Measurements from ENCODE around the gene TFEB.

TFEB gene

DNA sequence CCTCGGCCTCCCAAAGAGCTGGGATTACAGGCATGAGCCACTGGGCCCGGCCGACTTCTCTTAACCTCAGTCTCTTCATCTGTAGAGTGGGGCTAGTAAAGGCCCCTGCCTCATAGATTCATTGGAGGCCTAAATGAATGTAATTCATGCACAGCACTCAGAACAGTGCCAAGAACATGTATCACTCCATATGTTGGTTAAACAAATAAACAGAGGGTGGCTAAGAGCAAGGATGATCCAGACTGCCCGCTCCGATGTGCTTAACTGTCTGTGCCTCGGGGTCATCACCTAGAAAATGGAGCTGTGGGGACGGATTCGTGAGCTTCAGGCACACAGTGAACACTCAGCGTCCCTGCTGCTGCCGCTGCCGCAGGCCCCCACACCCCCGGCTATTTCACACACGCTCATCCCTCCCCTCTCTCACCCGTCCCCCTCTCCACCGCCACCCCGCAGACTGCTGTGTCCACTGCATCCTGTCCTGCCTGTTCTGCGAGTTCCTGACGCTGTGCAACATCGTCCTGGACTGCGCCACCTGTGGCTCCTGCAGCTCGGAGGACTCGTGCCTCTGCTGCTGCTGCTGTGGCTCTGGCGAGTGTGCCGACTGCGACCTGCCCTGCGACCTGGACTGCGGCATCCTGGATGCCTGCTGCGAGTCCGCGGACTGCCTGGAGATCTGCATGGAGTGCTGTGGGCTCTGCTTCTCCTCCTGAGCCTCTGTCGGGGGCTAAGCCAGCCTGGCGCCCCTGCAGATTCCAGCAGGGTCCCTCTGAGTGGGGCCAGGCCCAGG is 82.3 kb downstream of the TFEB start:
- no peaks in the 10 kb centered on the region for H3K9me3 ChIP-seq (ENCODE audit: severe bottlenecking)
- H3K4me3 ChIP-seq (ENCODE audit: low read depth, low read length): no peak overlapping the region
- no peak for TF ChIP-seq CTCF (IDR thresholded peaks at IDR 0.05; ENCODE audit: low read depth, low read length)
- peaks cover 52% of the 10 kb centered on the region for H3K36me3 ChIP-seq
- H3K27me3 ChIP-seq (ENCODE audit: insufficient read depth, low read depth, severe bottlenecking): no peaks in the 10 kb centered on the region
- H3K27ac ChIP-seq: no peak overlapping the region
- no peak for DNase-seq

DNA sequence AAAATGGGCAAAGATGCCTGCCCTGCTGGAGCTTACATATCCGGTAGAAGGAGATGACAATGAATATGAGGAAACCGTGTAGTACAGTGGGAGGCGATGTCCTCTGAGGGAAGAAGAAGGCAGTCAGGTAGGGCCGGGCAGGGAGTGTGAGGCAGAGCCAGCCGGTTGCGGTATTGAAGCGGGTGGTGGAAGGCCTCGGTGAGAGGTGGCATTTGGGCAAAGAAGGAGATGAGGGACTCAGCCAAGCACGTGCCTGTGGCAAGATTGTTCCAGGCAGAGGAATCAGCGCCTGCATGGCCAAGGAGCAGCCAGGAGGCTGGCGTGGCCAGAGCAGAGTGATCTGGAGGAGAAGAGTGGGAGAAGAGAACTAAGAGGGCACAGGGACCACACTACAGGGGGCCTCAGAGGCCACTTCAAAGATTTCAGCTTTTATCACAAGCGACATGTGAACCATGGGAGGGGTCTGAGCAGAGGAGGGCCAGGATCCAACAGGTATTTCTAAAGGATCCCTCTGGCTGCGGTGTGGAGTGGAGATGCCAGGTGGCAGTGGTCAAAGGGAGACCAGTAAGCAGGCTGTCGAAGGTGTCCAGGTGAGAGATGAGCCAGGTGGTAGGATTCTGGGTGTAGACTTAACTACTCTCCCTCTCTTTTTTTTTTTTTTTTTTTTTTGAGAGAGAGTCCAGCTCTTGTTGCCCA is 83.3 kb downstream of the TFEB start:
- DNase-seq: no peak
- Histone ChIP-seq H3K36me3 (peaks cover 60% of the 10 kb centered on the region), H3K27me3 (ENCODE audit: insufficient read depth, low read depth, severe bottlenecking) (no peaks in the 10 kb centered on the region), H3K9me3 (ENCODE audit: severe bottlenecking) (no peaks in the 10 kb centered on the region), H3K27ac (no peak overlapping the region), H3K4me3 (ENCODE audit: low read depth, low read length) (no peak overlapping the region)
- no peak for TF ChIP-seq CTCF (IDR thresholded peaks at IDR 0.05; ENCODE audit: low read depth, low read length)

- Histone ChIP-seq H3K9me3 (ENCODE audit: severe bottlenecking) (no peaks in the 10 kb centered on the region), H3K4me3 (ENCODE audit: low read depth, low read length) (no peak overlapping the region), H3K27me3 (ENCODE audit: insufficient read depth, low read depth, severe bottlenecking) (no peaks in the 10 kb centered on the region), H3K27ac (no peak overlapping the region), H3K36me3 (peaks cover 66% of the 10 kb centered on the region)
- no peak for TF ChIP-seq CTCF (IDR thresholded peaks at IDR 0.05; ENCODE audit: low read depth, low read length)
- no peak for DNase-seq
These were observed 84.0 kb downstream of the TFEB start for GRCh38 chr6:41651246-41651961.

DNA sequence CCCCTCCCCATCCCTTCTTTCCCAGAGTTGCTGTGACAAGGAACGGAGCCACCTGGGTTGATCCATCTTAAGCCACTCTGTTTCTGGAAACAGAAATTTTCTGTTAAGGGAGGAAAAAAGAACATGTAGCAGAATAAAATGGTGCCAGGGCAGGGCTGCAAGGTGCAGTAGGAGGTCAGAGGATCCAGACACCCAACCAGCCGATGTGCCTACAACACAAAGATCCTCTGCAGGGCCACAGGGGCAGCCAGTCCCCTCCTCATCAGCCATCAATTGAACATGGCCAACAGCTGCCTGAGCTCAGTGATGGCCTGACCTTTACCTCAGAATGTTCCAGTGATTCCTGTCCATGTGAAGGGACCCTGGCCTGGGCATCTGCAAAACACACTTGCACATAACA is 85.3 kb downstream of the TFEB start:
- Histone ChIP-seq H3K27me3 (ENCODE audit: insufficient read depth, low read depth, severe bottlenecking) (no peaks in the 10 kb centered on the region), H3K4me3 (ENCODE audit: low read depth, low read length) (no peak overlapping the region), H3K27ac (no peak overlapping the region), H3K36me3 (peaks cover 74% of the 10 kb centered on the region), H3K9me3 (ENCODE audit: severe bottlenecking) (no peaks in the 10 kb centered on the region)
- DNase-seq: no peak
- TF ChIP-seq CTCF (IDR thresholded peaks at IDR 0.05; ENCODE audit: low read depth, low read length): no peak

- Histone ChIP-seq H3K27me3 (ENCODE audit: insufficient read depth, low read depth, severe bottlenecking) (no peaks in the 10 kb centered on the region), H3K9me3 (ENCODE audit: severe bottlenecking) (no peaks in the 10 kb centered on the region), H3K4me3 (ENCODE audit: low read depth, low read length) (no peak overlapping the region), H3K36me3 (peaks cover 70% of the 10 kb centered on the region), H3K27ac (no peak overlapping the region)
- TF ChIP-seq CTCF (IDR thresholded peaks at IDR 0.05; ENCODE audit: low read depth, low read length): no peak
- DNase-seq: no peak
These were observed 85.8 kb downstream of the TFEB start for GRCh38 chr6:41649596-41649995.
